HG03108 (cell line): ENCODE measurements around the gene SMR3A.

ENCODE experiments used
- ATAC-seq: cut with Tn5 transposase; IDR thresholded peaks from one replicate; pipeline ENCODE4 v1.9.1; 2021; ENCODE audit warnings: moderate library complexity; ENCODE audit not compliant: unreplicated experiment

Gene SMR3A

DNA sequence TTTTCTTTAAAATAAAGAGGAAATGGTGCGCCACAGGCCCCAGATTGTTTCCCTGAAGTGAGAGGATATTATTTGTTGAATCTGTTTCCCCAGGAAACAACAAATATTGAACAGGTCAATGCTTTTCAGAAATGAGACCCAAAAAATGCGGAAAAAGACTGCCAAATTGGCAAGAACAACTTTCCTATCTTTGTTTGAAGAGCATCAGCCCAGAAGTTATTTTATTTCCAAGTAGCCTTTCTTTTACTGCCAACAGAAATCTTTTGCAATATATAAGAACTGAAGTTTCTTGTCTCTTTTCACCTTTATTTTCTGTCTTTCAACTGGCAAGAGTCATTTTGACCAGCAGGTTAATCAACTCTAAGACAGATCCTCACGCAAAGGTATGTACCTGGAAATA is at the start of gene SMR3A:
Gene SMR3A (plus strand): TSS at position 301 of the 400 bp plus-strand sequence. CDS start 1,356 bp downstream, outside the sequence.
- no peak for ATAC-seq

- ATAC-seq = no peak
Observed at GRCh38 chr4:70313736-70314135, 46.8 kb upstream of the SMR3A start.

DNA sequence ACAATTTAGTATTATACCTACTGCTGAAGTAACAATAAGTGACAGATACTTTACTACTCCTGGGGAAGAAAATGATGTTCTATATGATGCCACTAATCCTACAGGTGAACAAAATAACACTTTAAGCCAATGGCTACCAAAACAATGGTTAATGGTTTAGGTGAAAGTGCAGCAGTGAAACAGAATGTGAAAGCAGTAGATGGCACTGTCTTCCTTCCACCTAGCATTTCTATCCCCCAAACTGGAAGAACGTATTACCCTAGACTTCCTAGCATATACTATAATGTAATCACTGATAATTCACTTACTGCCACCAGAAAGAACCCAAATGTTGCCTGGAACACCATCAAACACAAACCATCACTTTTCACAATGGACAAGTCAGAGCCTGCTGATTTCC is 44.6 kb upstream of the SMR3A start:
- ATAC-seq = no peak

DNA sequence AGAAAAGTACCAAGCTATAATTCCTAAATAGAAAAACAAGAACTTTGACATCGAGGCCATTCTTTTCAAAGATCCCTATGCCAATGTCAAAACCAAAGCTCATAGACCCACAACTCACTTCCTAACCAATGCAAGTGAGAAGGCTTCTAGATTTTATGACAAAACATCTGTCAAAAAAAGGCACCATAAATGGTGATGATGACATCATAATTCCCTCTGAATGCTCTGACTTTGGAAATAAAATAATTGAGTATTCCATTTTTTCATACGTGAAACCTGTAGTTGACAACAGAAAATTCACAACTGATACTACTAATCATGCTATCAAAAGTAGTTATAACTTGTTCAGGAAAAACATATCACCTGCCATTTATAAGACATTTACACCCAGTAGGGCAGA is 34.5 kb upstream of the SMR3A start:
- no peak for ATAC-seq

DNA sequence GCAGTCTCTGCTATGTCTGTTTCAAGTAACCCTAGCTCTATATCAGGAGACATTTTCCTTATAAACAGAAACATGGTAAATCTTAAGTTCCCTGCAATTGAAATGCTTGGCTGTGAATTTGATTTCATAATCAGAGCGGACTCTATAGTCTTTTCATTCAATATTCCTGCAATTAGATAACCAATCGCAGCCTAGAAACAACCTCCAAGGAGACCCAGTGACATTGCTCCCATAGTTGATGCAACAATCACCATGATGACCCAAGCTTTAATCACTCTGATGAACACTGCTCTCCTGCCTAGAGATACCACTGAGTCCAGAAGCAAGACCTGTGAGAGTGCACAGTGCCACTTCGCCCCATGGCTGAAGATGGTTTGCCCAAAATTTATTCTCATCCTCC is 25.9 kb upstream of the SMR3A start, which contains the start of gene CABS1:
Gene CABS1 (plus strand): TSS at position 301 of the 400 bp plus-strand sequence. CDS start 59 bp downstream, at position 360.
- ATAC-seq = no peak

- no peak for ATAC-seq
Observed at GRCh38 chr4:70336043-70336442, 24.5 kb upstream of the SMR3A start.

- ATAC-seq = no peak
Observed at GRCh38 chr4:70337886-70338420, 22.6 kb upstream of the SMR3A start.

GRCh38 chr4:70356185-70356584 is 4.4 kb upstream of the SMR3A start:
- no peak for ATAC-seq

GRCh38 chr4:70359115-70359661 is 1.4 kb upstream of the SMR3A start:
- ATAC-seq = no peak

DNA sequence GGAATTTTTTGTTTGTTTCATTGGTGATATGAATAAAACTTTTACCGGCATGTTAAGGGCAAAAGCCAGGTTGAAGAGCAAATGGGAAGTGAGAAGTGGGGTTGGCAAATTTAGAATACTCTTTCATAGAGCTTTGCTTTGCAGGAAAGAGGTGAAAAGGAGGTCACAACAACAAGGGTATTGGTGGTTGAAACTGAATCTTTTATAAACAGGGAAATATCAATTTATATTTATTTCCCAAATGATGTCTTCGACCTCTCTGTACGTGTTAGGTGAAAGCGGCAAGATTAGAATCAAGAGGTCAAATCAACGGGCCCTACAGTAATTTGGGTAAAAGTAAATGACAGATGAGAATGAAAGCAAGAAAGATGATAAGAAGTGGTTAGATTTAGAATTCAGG is 3.4 kb downstream of the SMR3A start:
- ATAC-seq = no peak

- ATAC-seq = no peak
Observed at GRCh38 chr4:70365479-70365878, 4.9 kb downstream of the SMR3A start.

- no peak for ATAC-seq
Observed at GRCh38 chr4:70367813-70368212, 7.3 kb downstream of the SMR3A start.

- ATAC-seq = no peak
Observed at GRCh38 chr4:70371987-70372386, 11.4 kb downstream of the SMR3A start.

DNA sequence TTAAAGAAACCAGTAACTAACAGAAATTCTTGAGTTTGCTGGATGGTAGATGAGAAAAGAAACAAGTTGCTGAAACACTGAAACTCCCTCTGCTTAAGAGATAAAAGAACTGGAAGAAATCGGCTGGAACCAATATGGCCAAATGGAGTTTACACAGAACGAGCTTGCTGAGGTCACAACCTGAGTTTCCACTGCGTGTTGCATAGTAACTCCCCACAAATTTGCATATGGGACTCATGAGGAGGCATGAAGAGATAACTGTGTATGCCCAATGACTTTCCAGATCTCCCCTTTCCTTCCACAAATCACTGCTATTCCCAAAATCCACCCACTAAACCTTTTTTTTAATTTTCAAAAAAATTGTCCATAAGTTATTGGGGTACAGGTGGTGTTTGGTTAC is 12.2 kb downstream of the SMR3A start:
- no peak for ATAC-seq

DNA sequence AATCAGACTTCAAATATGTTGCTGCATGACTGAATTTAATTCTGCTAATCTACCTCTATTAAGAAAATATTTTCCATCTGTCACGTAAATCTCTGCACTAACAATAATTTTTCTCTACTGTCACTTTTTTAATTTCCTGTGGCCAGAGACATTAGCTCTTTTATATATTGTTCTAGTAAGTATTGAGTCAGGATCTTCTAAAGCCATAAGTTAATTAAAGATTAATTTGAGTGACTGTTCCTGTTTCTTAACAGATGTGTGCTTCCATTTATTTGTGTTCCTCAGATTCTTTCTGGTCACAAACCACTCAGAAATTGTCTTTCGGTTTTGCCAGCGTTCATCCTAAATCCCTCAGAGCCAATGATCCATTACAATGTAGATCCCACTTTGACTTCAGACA is 20.0 kb downstream of the SMR3A start:
- no peak for ATAC-seq

DNA sequence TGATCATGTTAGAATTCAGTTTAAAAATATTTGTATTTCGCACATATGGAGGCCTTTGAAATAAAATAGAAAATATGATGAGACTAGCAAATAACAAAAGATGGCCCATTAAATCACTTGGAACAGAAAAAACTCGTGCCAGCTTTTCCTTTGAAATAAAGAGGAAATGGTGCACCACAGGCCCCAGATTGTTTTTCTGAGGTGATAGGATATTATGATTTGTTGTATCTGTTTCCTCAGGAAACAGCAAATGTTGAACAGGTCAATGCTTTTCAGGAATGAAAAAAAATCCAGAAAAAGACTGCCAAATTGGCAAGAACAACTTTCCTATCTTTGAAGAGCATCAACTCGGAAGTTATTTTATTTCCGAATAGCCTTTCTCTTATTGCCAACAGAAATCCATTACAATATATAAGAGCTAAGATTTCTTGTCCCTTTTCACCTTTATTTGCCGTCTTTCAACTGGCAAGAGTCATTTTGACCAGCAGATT is 22.2 kb downstream of the SMR3A start, which contains the start of gene SMR3B:
Gene SMR3B (plus strand): TSS at position 441 of the 491 bp plus-strand sequence. CDS start 1,380 bp downstream, outside the sequence.
- no peak for ATAC-seq

GRCh38 chr4:70392057-70392776 is 31.7 kb downstream of the SMR3A start:
- ATAC-seq = no peak

DNA sequence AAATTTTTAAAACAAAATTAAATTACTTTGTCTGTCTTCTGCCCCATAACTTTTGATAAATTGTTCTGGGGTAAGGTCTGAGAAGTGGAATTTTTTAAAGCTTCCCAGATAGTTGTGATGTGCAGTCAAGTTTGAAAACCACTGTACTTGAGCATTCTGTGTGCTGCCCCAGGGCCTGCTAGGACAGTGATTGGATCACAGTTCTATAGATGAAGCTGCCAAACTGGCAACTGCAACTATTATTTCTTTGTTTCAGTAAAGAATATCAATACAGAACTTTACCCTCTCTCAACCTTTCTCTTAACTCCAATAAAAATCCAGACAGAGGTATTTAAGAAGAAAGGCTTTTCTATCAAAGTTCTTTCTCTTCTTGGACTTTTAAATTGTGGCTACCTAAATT is 37.0 kb downstream of the SMR3A start, which contains the start of gene OPRPN:
Gene OPRPN (plus strand): TSS at position 361 of the 400 bp plus-strand sequence. CDS start 1,346 bp downstream, outside the sequence.
- no peak for ATAC-seq

DNA sequence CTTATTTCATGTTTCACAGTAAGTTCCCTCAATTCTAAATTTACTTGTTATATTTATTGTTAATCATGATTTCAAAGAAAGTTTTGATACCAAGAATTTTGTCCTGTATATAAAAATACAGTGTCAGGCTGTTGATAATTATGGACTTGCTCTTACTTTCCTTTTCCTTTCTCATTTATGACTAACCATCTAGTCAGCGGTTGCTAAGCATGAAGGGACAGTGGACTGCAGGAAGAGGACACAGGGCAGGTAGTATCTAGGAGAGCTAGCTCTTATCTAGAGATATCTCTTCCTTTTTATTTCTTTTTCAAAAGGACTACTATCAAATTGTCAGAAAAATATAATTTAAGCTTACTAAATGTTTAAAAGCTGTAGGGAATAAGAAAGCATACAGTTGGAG is 38.8 kb downstream of the SMR3A start:
- no peak for ATAC-seq

DNA sequence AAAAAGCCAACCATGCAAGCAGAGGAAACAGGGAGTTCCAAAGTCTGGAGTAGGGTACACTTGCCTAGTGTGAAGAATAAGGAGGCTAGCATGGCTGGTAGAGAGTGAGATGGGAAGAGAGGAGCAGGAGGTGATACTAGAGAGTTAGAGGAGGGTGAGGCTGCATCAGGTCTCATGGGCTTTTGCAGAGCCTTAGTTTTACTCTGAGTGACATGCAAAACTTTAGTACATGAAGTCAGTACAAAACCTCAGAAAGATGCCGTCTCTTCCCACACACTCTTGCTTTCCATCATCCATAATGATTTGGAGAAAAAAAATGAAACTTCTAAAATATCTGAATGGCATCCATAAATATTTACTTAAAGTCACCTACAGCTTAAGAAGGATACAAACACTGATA is 42.2 kb downstream of the SMR3A start:
- ATAC-seq = no peak

- no peak for ATAC-seq
Observed at GRCh38 chr4:70405765-70406164, 45.2 kb downstream of the SMR3A start.
